ENCODE results near the gene LEAP2.
"Not testable (repeated sequence)": the region's sequence is repeated elsewhere in the genome, so short reads cannot be mapped to it uniquely, and the experiment has no call there.

Gene LEAP2

GRCh38 chr5:132841305-132841704 lies 32.2 kb upstream of the LEAP2 start:
- DNase-seq, result no peak

DNA sequence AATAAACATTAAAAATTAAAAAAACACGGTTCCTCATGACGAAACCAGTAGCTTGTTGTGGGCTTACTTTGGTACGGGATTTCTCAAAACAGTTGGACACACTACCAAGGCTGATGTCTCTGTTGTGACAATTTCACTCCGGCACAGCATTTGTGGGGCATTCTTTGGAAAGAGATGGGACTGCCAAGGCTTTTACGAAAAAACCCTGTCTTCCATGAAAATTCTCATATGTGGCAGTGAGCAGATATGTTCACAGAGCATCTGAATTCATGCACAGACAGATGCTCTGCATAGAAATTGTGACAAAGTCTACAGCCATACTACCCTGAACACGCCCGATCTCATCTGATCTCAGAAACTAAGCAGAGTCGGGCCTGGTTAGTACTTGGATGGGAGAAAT lies 25.2 kb upstream of the LEAP2 start:
- no peak for DNase-seq

DNA sequence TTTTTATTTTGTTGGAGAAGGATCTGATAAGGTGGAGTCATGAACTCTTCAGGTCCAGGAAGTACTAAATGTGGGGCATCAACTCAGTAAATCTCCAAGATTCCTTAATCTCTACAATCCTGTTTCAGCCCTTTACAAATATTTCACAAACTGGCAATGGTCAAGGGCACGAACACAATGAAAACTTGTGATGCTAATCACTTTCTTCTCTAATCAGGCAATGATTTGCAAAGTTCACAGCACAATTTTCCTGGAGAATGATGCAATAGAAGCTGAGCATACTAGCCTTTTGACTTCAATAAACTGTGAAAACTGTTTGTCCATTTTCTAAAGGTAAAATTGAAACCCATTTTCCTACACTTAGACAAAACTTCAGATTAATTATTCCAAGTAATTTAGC lies 24.1 kb upstream of the LEAP2 start:
- DNase-seq, result no peak

DNA sequence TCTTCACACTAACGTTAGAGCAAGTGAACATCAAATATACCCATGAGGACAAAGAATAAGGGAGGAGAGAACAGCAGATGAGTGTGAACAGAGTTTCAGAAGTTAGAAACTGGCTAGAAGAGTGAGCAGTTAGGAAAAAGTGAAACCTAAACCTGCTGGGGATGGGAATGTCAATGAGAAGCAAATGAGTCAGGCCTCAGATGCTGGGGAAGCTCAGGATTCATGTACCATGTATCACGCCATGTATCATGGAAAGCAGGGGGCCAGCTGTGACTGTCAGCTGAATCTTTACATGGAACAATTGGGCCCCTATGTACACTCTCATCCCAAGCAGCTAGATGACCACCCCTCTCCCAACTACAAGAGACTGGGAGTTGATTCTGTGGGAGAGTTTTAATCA lies 23.4 kb upstream of the LEAP2 start:
- no peak for DNase-seq

- DNase-seq, result no peak
Measured at GRCh38 chr5:132853323-132853722, 20.1 kb upstream of the LEAP2 start.

DNA sequence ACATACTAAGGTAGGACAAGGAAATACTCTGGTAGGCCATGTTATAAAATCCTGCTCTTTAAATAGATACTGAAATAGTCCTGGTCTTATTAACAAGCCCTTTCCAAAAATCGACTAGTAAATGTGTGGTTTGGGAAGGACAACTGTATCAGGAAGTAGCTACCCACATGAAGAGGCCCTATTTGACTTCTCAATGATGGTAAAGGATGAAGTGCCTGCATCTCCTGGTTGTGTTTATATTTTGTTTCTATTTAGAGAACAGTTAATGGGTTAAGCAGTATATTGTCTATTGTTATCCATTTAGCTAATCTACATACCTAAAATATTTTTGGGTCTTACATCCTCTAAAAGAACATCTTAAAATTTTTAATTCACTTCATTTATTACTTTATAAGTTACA lies 19.7 kb upstream of the LEAP2 start:
- DNase-seq, result no peak

DNA sequence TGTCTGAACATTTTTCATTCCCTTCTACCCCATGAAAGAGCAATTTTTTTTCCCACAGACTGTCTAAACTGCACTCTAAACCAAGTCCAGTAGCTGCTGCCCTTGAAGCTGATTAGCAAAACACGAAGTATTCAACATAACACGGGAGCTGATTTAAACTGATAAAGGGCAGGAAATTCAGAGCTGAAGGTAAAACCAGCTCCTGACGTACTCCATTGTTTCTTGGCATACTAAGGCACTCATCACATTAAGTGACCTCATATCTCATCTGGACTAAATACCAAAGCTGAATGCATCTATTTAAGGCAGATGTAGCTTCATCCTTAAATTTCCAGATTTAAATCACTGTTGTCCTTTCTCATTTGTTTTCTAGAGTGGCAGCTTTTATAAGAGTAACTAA lies 19.2 kb upstream of the LEAP2 start:
- DNase-seq, result no peak

DNA sequence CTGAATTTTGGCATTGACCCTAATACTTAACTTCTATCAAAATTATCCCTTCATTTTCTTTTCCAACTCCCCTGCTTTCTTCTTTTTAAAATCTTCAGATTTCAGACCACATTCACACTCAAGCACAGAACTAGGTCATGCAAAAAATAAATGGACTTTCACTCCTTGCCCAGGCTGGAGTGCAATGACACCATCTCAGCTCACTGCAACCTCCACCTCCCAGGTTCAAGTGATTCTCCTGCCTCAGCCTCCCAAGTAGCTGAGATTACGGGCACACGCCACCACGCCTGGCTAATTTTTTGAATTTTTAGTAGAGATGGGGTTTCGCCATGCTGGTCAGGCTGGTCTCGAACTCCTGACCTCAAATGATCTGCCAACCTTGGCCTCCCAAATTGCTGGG lies 18.5 kb upstream of the LEAP2 start:
- not testable (repeated sequence) for DNase-seq

- no peak for DNase-seq
Measured at GRCh38 chr5:132856011-132856410, 17.5 kb upstream of the LEAP2 start.

GRCh38 chr5:132859889-132860437 lies 13.5 kb upstream of the LEAP2 start:
- no peak for DNase-seq

- DNase-seq, result no peak
Measured at GRCh38 chr5:132860742-132861141, 12.7 kb upstream of the LEAP2 start.

DNA sequence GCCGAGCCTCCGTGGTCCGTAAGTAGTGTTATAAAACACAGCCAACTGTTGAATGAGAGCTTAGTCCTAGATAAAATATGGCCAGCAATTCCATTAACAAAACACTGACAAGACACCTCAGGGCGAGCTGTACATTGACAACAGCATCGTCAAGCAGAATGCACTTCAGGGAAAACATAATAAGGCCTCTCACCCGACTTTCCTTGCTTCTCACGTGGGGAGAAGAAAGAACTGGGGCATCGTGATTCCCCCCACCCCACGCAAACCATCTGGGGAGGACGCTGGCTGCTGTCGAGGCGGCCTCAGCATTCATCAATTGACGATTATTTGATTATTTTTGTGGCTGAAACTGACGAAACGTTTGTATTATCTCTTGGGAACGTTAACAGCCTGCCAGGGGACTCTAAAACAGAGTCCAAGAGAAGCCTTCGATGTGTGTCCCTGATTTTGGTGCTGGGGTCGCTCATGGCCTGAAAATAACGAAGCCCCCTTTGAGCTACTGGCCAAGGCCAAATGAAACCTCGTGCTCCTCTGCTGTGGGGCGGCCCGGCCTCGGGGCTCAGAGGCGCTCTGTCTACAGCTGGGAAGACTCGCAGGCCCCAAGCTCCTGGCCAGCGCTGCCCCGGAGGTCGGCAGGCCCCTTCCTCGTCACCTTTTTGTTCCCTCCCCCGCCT lies 7.7 kb upstream of the LEAP2 start:
- no peak for DNase-seq

- DNase-seq, result peak; percentile 79 to 93
Measured at GRCh38 chr5:132866342-132867045, 7.0 kb upstream of the LEAP2 start, which contains the start of the genes GDF9 and UQCRQ. Gene GDF9 (minus strand): TSS chr5:132866469. CDS start chr5:132864533, 1,936 bp downstream. Gene UQCRQ (plus strand): TSS chr5:132866642. CDS start chr5:132866882, 240 bp downstream.

- no peak for DNase-seq
Measured at GRCh38 chr5:132867046-132867451, 6.4 kb upstream of the LEAP2 start.

DNA sequence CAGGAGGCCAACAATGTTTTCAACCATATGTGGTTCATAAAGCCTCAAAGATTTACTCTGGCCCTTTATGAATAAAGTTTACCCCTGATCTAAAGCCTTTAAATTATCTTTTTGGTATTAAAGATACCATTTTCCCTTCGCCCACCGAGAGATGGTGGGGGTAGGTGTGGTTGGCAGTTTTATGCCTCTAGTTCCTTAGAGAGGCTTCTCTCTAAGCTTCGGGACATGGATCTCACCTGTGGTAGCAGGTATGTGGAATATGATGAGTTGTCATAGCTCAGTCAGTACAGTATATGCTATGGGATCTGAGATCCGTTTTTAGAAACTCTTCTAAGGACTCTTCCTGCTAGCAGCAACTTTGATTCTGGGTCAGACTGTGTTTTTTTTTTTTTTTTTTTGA lies 4.7 kb upstream of the LEAP2 start:
- no peak for DNase-seq

DNA sequence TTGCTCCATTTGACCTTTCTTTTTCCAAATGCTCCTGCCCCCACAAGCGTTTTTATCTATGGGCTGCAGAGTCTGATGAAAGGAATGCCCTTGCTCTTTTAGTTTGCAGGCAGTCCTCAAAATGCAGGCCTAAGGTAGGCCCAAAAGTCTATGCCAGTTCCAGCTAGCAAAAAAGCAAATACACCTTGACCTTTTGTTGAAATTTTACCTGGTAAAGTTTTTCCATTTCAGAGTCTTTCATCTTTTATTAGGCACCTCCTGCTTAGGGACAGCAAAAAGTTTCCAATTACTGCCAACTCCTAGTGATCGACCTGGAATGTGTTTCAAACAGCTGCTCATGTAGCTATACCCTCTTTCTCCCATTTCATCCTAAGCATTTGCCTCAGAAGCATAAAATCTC lies 2.7 kb upstream of the LEAP2 start:
- no peak for DNase-seq

- DNase-seq, result no peak
Measured at GRCh38 chr5:132871459-132872284, 1.8 kb upstream of the LEAP2 start.

GRCh38 chr5:132872788-132873118 lies 715 bp upstream of the LEAP2 start:
- no peak for DNase-seq

- no peak for DNase-seq
Measured at GRCh38 chr5:132873930-132874271, 433 bp downstream of the LEAP2 start.

DNA sequence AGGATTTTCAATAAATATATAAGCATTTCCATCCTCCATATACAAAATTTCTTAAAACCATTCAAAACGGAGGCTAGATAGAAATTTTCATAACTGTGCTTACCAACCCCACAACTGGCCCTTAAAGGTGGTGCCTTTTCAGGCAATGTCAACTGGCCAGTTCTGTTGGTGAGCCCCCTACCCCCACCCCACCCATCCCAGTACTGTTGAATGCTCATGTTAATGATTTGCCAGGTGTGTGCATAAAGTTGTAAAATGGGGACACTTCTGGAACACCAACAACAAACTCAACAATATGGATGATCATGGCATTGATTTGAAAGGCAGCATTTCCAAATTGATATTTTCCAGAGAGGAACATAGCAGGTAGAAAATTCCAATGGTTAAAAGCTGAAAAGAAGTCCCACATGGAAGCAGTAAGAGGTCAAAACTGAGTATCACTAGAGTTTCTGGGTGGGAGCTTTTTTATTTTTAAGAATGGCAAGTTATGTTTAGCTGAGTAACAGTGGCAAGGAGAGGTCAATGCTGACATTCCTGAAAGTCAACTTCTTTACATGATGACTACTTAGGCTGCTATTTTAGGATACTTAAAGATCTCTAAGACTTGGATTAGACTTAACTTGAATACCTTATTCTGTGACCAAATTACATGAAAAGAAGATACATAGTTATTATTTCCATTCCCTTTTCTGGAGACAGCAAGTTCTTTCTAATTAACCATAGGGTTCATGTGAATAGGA lies 2.7 kb downstream of the LEAP2 start:
- no peak for DNase-seq

DNA sequence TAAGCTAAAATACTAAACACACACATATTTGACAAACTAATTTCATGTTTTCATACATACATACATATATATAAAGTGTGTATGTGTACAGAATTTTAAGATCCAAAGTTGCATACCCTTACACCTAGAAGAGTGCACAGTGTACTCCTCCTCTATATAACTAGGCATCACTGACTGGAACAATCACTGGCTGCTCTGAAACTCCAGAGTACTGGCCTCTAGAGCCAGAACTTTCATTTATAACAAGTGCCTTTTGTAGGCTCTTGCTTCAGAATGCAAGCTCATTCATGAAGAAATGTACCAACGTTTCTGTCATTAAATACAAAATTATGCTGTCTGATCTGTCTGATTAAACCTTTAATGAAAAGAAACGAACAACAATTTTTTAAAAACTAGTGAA lies 4.0 kb downstream of the LEAP2 start:
- DNase-seq, result no peak

DNA sequence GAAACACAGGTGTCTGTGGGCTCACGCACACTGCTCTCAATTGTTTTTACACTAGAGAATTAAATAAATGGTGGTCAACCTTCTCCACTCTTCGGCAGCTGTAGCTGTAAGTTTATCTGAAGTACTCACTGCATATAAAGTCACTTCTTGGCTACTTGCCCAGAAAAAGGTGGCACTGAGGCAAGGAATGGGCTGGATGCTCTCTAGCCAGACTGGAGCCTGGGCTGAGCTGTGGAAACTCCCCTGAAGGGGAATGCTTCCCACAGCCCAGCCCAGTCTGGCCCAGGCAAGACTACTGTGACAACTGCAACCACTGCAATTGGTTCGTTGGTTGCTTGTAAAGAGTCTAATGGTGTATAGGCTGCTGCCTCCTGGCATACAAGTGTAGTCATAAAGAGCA lies 4.5 kb downstream of the LEAP2 start:
- no peak for DNase-seq

DNA sequence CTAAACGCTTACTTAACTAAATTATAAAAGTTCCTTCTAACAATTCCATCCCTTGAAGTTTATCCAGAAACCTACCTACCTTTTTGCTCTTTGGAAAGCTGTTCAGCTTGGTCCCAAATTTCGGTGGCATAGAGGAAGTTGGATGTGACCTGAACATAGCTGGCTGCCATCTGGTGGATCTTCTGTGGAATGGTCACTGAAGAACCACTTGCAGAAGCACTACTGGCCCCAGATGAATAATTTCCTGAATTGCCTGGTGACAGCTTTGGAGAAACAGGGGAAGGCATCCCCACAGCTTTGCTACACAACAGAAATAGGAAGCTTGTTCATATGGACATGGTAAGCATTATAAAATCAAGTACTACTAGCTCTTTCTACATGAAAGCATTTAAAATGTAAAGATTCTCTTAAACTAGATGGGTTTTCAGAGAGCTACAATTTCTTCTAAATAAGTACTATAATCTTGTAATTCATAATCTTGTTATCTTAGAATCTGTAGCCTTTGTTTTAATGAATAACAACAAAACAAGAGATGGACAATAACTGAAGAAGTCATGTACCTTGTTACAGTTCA lies 9.9 kb downstream of the LEAP2 start:
- DNase-seq, result no peak
